ENCODE measurements around the gene C2orf42. TPM values are rescaled to one million over a fixed set of nuclear protein-coding genes. Genes with fewer than 3 reads are reported as not detected.

Gene C2orf42
- total RNA-seq, 1 experiment from 2014 or later: 15.3 TPM

GRCh38 chr2:70201225-70201768, 10.5 kb upstream of the C2orf42 start:
- Histone ChIP-seq H3K4me3 (ENCODE audit: low read depth, low read length, poor library complexity, severe bottlenecking) (no peak overlapping the region), H3K27me3 (replicated peaks; ENCODE audit: insufficient read depth, low read depth, low read length, poor library complexity) (no peaks in the 10 kb centered on the region), H3K9me3 (ENCODE audit: low read depth, low read length, poor library complexity, severe bottlenecking) (no peaks in the 10 kb centered on the region), H3K36me3 (ENCODE audit: insufficient read depth, low read length, poor library complexity, severe bottlenecking) (no peaks in the 10 kb centered on the region), H3K4me1 (ENCODE audit: insufficient read depth, low read length, poor library complexity, severe bottlenecking) (no peaks in the 10 kb centered on the region), H3K27ac (ENCODE audit: low read depth, low read length, poor library complexity, severe bottlenecking) (no peak overlapping the region)
- TF ChIP-seq EZH2 (IDR thresholded peaks at IDR 0.05; ENCODE audit: borderline replicate concordance, low read depth, low read length, poor library complexity, severe bottlenecking) (no peak), CTCF (conservative IDR thresholded peaks at IDR 0.05; ENCODE audit: low read depth, low read length) (no peak)
- ChIA-PET POLR2A (ENCODE audit: low non-redundant PET) (no interaction called here), CTCF (no interaction called here)
- no peak for DNase-seq (ENCODE audit: low spot score)
- intact Hi-C loops (cut with micrococcal nuclease; ENCODE audit: unreplicated experiment): no loop called here
- BruUV-seq (replicated peaks): no TSS peak

GRCh38 chr2:70199320-70199864, 8.6 kb upstream of the C2orf42 start:
- no peak overlapping the region for H3K4me3 ChIP-seq (ENCODE audit: low read depth, low read length, poor library complexity, severe bottlenecking)
- CTCF ChIA-PET: no interaction called here

GRCh38 chr2:70192516-70192915, 1.7 kb upstream of the C2orf42 start:
- Histone ChIP-seq H3K4me1 (ENCODE audit: insufficient read depth, low read length, poor library complexity, severe bottlenecking) (no peaks in the 10 kb centered on the region), H3K27me3 (replicated peaks; ENCODE audit: insufficient read depth, low read depth, low read length, poor library complexity) (no peaks in the 10 kb centered on the region), H3K9me3 (ENCODE audit: low read depth, low read length, poor library complexity, severe bottlenecking) (no peaks in the 10 kb centered on the region), H3K36me3 (ENCODE audit: insufficient read depth, low read length, poor library complexity, severe bottlenecking) (no peaks in the 10 kb centered on the region), H3K27ac (ENCODE audit: low read depth, low read length, poor library complexity, severe bottlenecking) (no peak overlapping the region), H3K4me3 (ENCODE audit: low read depth, low read length, poor library complexity, severe bottlenecking) (no peak overlapping the region)
- intact Hi-C loops (cut with micrococcal nuclease; ENCODE audit: unreplicated experiment): no loop called here
- ChIA-PET CTCF (no interaction called here), POLR2A (ENCODE audit: low non-redundant PET) (no interaction called here)
- DNase-seq (ENCODE audit: low spot score): no peak
- TF ChIP-seq CTCF (conservative IDR thresholded peaks at IDR 0.05; ENCODE audit: low read depth, low read length) (no peak), EZH2 (IDR thresholded peaks at IDR 0.05; ENCODE audit: borderline replicate concordance, low read depth, low read length, poor library complexity, severe bottlenecking) (no peak)
- no TSS peak for BruUV-seq (replicated peaks)

More at GRCh38 chr2:70199320-70199864, 8.6 kb upstream of the C2orf42 start:
- intact Hi-C loops (cut with micrococcal nuclease; ENCODE audit: unreplicated experiment): no loop called here
- H3K36me3 ChIP-seq (ENCODE audit: insufficient read depth, low read length, poor library complexity, severe bottlenecking): no peaks in the 10 kb centered on the region
- TF ChIP-seq EZH2 (IDR thresholded peaks at IDR 0.05; ENCODE audit: borderline replicate concordance, low read depth, low read length, poor library complexity, severe bottlenecking) (no peak), CTCF (conservative IDR thresholded peaks at IDR 0.05; ENCODE audit: low read depth, low read length) (no peak)
- no peaks in the 10 kb centered on the region for H3K27me3 ChIP-seq (replicated peaks; ENCODE audit: insufficient read depth, low read depth, low read length, poor library complexity)
- no peaks in the 10 kb centered on the region for H3K4me1 ChIP-seq (ENCODE audit: insufficient read depth, low read length, poor library complexity, severe bottlenecking)
- no TSS peak for BruUV-seq (replicated peaks)
- H3K27ac ChIP-seq (ENCODE audit: low read depth, low read length, poor library complexity, severe bottlenecking): no peak overlapping the region
- POLR2A ChIA-PET (ENCODE audit: low non-redundant PET): interaction anchor here (0.6 kb wide), 1 partner anchor 8 kb away, joined by 3 read pairs; the partner anchor contains the start of gene C2orf42
- no peaks in the 10 kb centered on the region for H3K9me3 ChIP-seq (ENCODE audit: low read depth, low read length, poor library complexity, severe bottlenecking)
- DNase-seq (ENCODE audit: low spot score): no peak

All from A673 (cell line).